CD14-positive monocyte (primary cell): ENCODE data around the gene MALSU1. TPM values are rescaled to one million over a fixed set of nuclear protein-coding genes. Genes with fewer than 3 reads are reported as not detected.
A peak's percentile ranks its signal among the peaks of the same experiment; 100 is the strongest.

ENCODE experiments used
- DNase-seq, 3 donors: peaks; one replicate each; pipeline ENCODE4 v3.0.0-alpha.2; 2011 to 2022
- H2AFZ ChIP-seq: 2 replicates; pipeline ENCODE4 v1.6.0; 2012; ENCODE audit warnings: mild to moderate bottlenecking, low read depth, low read length, inconsistent platforms; ENCODE audit not compliant: insufficient read depth, poor library complexity, severe bottlenecking
- H3K27ac ChIP-seq, 2 donors: 1 replicate in 1 of 2; 2 replicates in 1 of 2; pipeline ENCODE4 v1.5.1; 2012 to 2013; ENCODE audit warnings: low read length in 2 of 2, control low read depth in 1 of 2, inconsistent platforms in 1 of 2, low read depth in 1 of 2, mild to moderate bottlenecking in 1 of 2
- H3K27me3 ChIP-seq, 2 donors: one replicate each; pipeline versions ENCODE4 v1.6.0 to v1.6.1; 2011 to 2013; ENCODE audit warnings: low read length in 2 of 2; ENCODE audit not compliant: control insufficient read depth in 2 of 2, insufficient read depth in 2 of 2
- H3K36me3 ChIP-seq, 2 donors: replicated peaks in 1 of 2; 1 replicate in 1 of 2; 2 replicates in 1 of 2; pipeline versions ENCODE4 v1.5.1 to v1.6.1; 2012 to 2013; ENCODE audit warnings: low read length in 2 of 2, control low read depth in 1 of 2, inconsistent platforms in 1 of 2, mild to moderate bottlenecking in 1 of 2; ENCODE audit not compliant: insufficient read depth in 2 of 2, control insufficient read depth in 1 of 2
- H3K4me1 ChIP-seq, 2 donors: 1 replicate in 1 of 2; 2 replicates in 1 of 2; pipeline versions ENCODE4 v1.5.1 to v1.6.1; 2012 to 2013; ENCODE audit warnings: low read length in 2 of 2, control low read depth in 1 of 2, inconsistent platforms in 1 of 2, mild to moderate bottlenecking in 1 of 2, moderate library complexity in 1 of 2; ENCODE audit not compliant: insufficient read depth in 2 of 2, control insufficient read depth in 1 of 2
- H3K4me2 ChIP-seq: replicated peaks from 2 replicates; pipeline ENCODE3; 2012; ENCODE audit warnings: low read length, moderate library complexity, mild to moderate bottlenecking; ENCODE audit not compliant: poor library complexity, severe bottlenecking; ENCODE audit errors: extremely low read depth
- H3K4me3 ChIP-seq, 3 experiments: fragments of 200-600 bp in 1 of 3; sonication (generic) in 1 of 3; replicated peaks in 1 of 3; 1 replicate in 2 of 3; 2 replicates in 1 of 3; pipeline ENCODE4 v1.5.1; 2011 to 2013; ENCODE audit warnings: low read length in 3 of 3, mild to moderate bottlenecking in 3 of 3, control low read depth in 2 of 3, low read depth in 2 of 3, inconsistent platforms in 1 of 3, moderate library complexity in 1 of 3
- H3K79me2 ChIP-seq: 2 replicates; pipeline ENCODE4 v1.6.0; 2012; ENCODE audit warnings: mild to moderate bottlenecking, control low read depth, inconsistent platforms, low read length, moderate library complexity; ENCODE audit not compliant: insufficient read depth
- H3K9ac ChIP-seq: 2 replicates; pipeline ENCODE4 v1.6.0; 2017; ENCODE audit warnings: low read length, mild to moderate bottlenecking; ENCODE audit not compliant: insufficient read depth, poor library complexity, severe bottlenecking
- H3K9me3 ChIP-seq, 2 donors: replicated peaks in 1 of 2; 1 replicate in 1 of 2; 2 replicates in 1 of 2; pipeline versions ENCODE4 v1.5.1 to v1.6.1; 2012 to 2013; ENCODE audit warnings: low read length in 2 of 2, control low read depth in 1 of 2; ENCODE audit not compliant: control insufficient read depth in 1 of 2, insufficient read depth in 1 of 2
- H4K20me1 ChIP-seq: 2 replicates; pipeline ENCODE4 v1.6.0; 2012; ENCODE audit warnings: mild to moderate bottlenecking, low read length, control low read depth, moderate library complexity; ENCODE audit not compliant: insufficient read depth
- H3K27ac Mint-ChIP-seq, 7 donors: one replicate each; pipeline ENCODE4 v1.8.0; 2020; ENCODE audit warnings: mild to moderate bottlenecking in 7 of 7, mixed read lengths in 7 of 7, moderate library complexity in 6 of 7, inconsistent platforms in 2 of 7
- H3K27me3 Mint-ChIP-seq, 3 donors: one replicate each; pipeline ENCODE4 v1.8.0; 2021 to 2022; ENCODE audit warnings: low read depth in 3 of 3, mild to moderate bottlenecking in 3 of 3, mixed read lengths in 3 of 3, moderate library complexity in 3 of 3, inconsistent platforms in 1 of 3
- H3K36me3 Mint-ChIP-seq, 2 donors: one replicate each; pipeline ENCODE4 v1.8.0; 2020; ENCODE audit warnings: mixed read lengths in 2 of 2, inconsistent platforms in 1 of 2, mild to moderate bottlenecking in 1 of 2
- H3K4me1 Mint-ChIP-seq: one replicate; pipeline ENCODE4 v1.8.0; 2020; ENCODE audit warnings: mild to moderate bottlenecking, mixed read lengths
- H3K4me3 Mint-ChIP-seq, 2 donors: one replicate each; pipeline ENCODE4 v1.8.0; 2020; ENCODE audit warnings: mild to moderate bottlenecking in 2 of 2, mixed read lengths in 2 of 2, moderate library complexity in 1 of 2
- H3K9me3 Mint-ChIP-seq, 7 donors: one replicate each; pipeline ENCODE4 v1.8.0; 2020 to 2022; ENCODE audit warnings: mixed read lengths in 7 of 7, mild to moderate bottlenecking in 6 of 7, moderate library complexity in 6 of 7, inconsistent platforms in 2 of 7
- CTCF ChIP-seq: fragments of 200-600 bp; IDR thresholded peaks from one replicate; pipeline ENCODE4 v1.8.0; 2022; ENCODE audit warnings: antibody characterized with exemption, mild to moderate bottlenecking
- WGBS: methylation state at CpG from one replicate; pipeline ENCODE4 v1.1.5; 2013; ENCODE audit warnings: missing lambda C conversion rate; ENCODE audit not compliant: insufficient coverage; 5-methylcytosine and 5-hydroxymethylcytosine counted together
- intact Hi-C, 2 donors: fragments of 100-400 bp; cut with micrococcal nuclease; formaldehyde crosslinking; loops; one replicate each; pipeline versions ENCODE4 v1.15.0 to v1.15.1; 2023
- polyA plus RNA-seq, 3 donors: library from polyadenylated mRNA; depleted of rRNA in 1 of 3; unstranded in 2 of 3; stranded (reverse) in 1 of 3; fragments of 300-500 nt in 2 of 3; fragments of >200 nt in 1 of 3; fragmentation: Illumina TruSeq in 2 of 3; gene quantifications; 1 replicate in 2 of 3; 2 replicates in 1 of 3; pipeline ENCODE4 v1.2.3, GENCODE V29; 2012 to 2021

The MALSU1 gene
- polyA plus RNA-seq, 3 donors = 16.8 to 41.5 (median 41.4) TPM

- H3K27ac ChIP-seq = no peak overlapping the region
- no peaks in the 10 kb centered on the region for H3K79me2 ChIP-seq
- peaks cover 4 to 8% (median 8%) of the 10 kb centered on the region in 3 donors for H3K27me3 Mint-ChIP-seq
- no peaks in the 10 kb centered on the region for H3K27me3 ChIP-seq
- no peak for TF ChIP-seq CTCF
- no peak overlapping the region for H3K27ac Mint-ChIP-seq
- H3K4me3 Mint-ChIP-seq = no peak overlapping the region
- intact Hi-C loops = no loop called here
- H3K4me1 Mint-ChIP-seq = peaks cover 3% of the 10 kb centered on the region
- H3K36me3 ChIP-seq = no peaks in the 10 kb centered on the region
- DNase-seq = no peak
- no peak overlapping the region for H2AFZ ChIP-seq
- H3K9me3 Mint-ChIP-seq = peaks cover 0 to 5% (median 3%) of the 10 kb centered on the region in 7 donors
- no peaks in the 10 kb centered on the region for H4K20me1 ChIP-seq
- WGBS = no CpG with 5 or more reads among the region's 3 CpGs
- no peaks in the 10 kb centered on the region for H3K9me3 ChIP-seq
- H3K36me3 Mint-ChIP-seq = no peaks in the 10 kb centered on the region
- no peak overlapping the region for H3K4me2 ChIP-seq
- no peak overlapping the region for H3K9ac ChIP-seq
- H3K4me3 ChIP-seq = no peak overlapping the region
- no peaks in the 10 kb centered on the region for H3K4me1 ChIP-seq
Observed at GRCh38 chr7:23356726-23357125, 57.6 kb downstream of the MALSU1 start.

GRCh38 chr7:23357190-23358093, 58.3 kb downstream of the MALSU1 start:
- WGBS = no CpG with 5 or more reads among the region's 6 CpGs
- no peaks in the 10 kb centered on the region for H3K79me2 ChIP-seq
- no peaks in the 10 kb centered on the region for H3K36me3 ChIP-seq
- H2AFZ ChIP-seq = no peak overlapping the region
- Mint-ChIP-seq H3K4me3 (no peak overlapping the region), H3K27ac (no peak overlapping the region), H3K9me3 (peaks cover 0 to 5% (median 3%) of the 10 kb centered on the region in 7 donors), H3K4me1 (peaks cover 3% of the 10 kb centered on the region), H3K27me3 (peaks cover 4 to 8% (median 6%) of the 10 kb centered on the region in 3 donors), H3K36me3 (no peaks in the 10 kb centered on the region)
- no peak overlapping the region for H3K27ac ChIP-seq
- H3K9ac ChIP-seq = no peak overlapping the region
- no peak for DNase-seq
- intact Hi-C loops = no loop called here
- peak; percentile 36 for TF ChIP-seq CTCF
- no peaks in the 10 kb centered on the region for H3K9me3 ChIP-seq
- H3K4me2 ChIP-seq = no peak overlapping the region
- no peaks in the 10 kb centered on the region for H4K20me1 ChIP-seq
- H3K27me3 ChIP-seq = no peaks in the 10 kb centered on the region
- no peaks in the 10 kb centered on the region for H3K4me1 ChIP-seq
- no peak overlapping the region for H3K4me3 ChIP-seq
